ENCODE data around the gene CACNA1E.

CACNA1E gene

GRCh38 chr1:181777812-181778211, 294.5 kb downstream of the CACNA1E start:
- DNase-seq = no peak

GRCh38 chr1:181778640-181779260, 295.4 kb downstream of the CACNA1E start:
- no peak for DNase-seq

- DNase-seq = no peak
Observed at GRCh38 chr1:181779343-181779742, 296.0 kb downstream of the CACNA1E start.

- no peak for DNase-seq
Observed at GRCh38 chr1:181783208-181783607, 299.9 kb downstream of the CACNA1E start.

- no peak for DNase-seq
Observed at GRCh38 chr1:181784039-181784683, 300.8 kb downstream of the CACNA1E start.

GRCh38 chr1:181789395-181789794, 306.1 kb downstream of the CACNA1E start:
- DNase-seq = no peak

- no peak for DNase-seq
Observed at GRCh38 chr1:181791721-181792120, 308.4 kb downstream of the CACNA1E start.

- no peak for DNase-seq
Observed at GRCh38 chr1:181793831-181794230, 310.5 kb downstream of the CACNA1E start.

GRCh38 chr1:181794332-181794731, 311.0 kb downstream of the CACNA1E start:
- no peak for DNase-seq

GRCh38 chr1:181798191-181798926, 315.0 kb downstream of the CACNA1E start:
- no peak for DNase-seq

GRCh38 chr1:181801617-181802016, 318.3 kb downstream of the CACNA1E start:
- DNase-seq = no peak

GRCh38 chr1:181802466-181802865, 319.1 kb downstream of the CACNA1E start:
- no peak for DNase-seq

- DNase-seq = no peak
Observed at GRCh38 chr1:181803421-181803820, 320.1 kb downstream of the CACNA1E start.

GRCh38 chr1:181804989-181805388, 321.7 kb downstream of the CACNA1E start:
- no peak for DNase-seq

- DNase-seq = no peak
Observed at GRCh38 chr1:181806746-181807145, 323.4 kb downstream of the CACNA1E start.

- DNase-seq = no peak
Observed at GRCh38 chr1:181807251-181807650, 323.9 kb downstream of the CACNA1E start.

GRCh38 chr1:181809991-181810545, 326.8 kb downstream of the CACNA1E start:
- no peak for DNase-seq

- DNase-seq = no peak
Observed at GRCh38 chr1:181812208-181812607, 328.9 kb downstream of the CACNA1E start.

- no peak for DNase-seq
Observed at GRCh38 chr1:181813266-181813665, 329.9 kb downstream of the CACNA1E start.

GRCh38 chr1:181816608-181817007, 333.3 kb downstream of the CACNA1E start:
- DNase-seq = no peak

GRCh38 chr1:181817091-181817490, 333.8 kb downstream of the CACNA1E start:
- DNase-seq = no peak

- DNase-seq = no peak
Observed at GRCh38 chr1:181818459-181818858, 335.1 kb downstream of the CACNA1E start.

- DNase-seq = no peak
Observed at GRCh38 chr1:181818943-181819342, 335.6 kb downstream of the CACNA1E start.

GRCh38 chr1:181821701-181822100, 338.4 kb downstream of the CACNA1E start:
- DNase-seq = no peak

All from NCI-H1436 (cell line).